SJSA1 (cell line): ENCODE data around the gene ZNF581. TPM values are rescaled to one million over a fixed set of nuclear protein-coding genes. Genes with fewer than 3 reads are reported as not detected.
A peak's percentile ranks its signal among the peaks of the same experiment; 100 is the strongest.

Experiments
- DNase-seq, 2 experiments: peaks; one replicate each; pipeline ENCODE4 v3.0.0-alpha.2; 2015 to 2020; ENCODE audit warnings: low spot score in 2 of 2, low read depth in 1 of 2
- H3K27ac ChIP-seq: fragments of 250-450 bp; sonication (Bioruptor Pico); 2 replicates; pipeline ENCODE4 v1.5.1; 2020; ENCODE audit warnings: mild to moderate bottlenecking, moderate library complexity
- H3K27me3 ChIP-seq: fragments of 250-450 bp; sonication (Bioruptor Pico); replicated peaks from 2 replicates; pipeline ENCODE4 v1.5.1; 2020; ENCODE audit warnings: mild to moderate bottlenecking, moderate library complexity
- H3K36me3 ChIP-seq: fragments of 250-450 bp; sonication (Bioruptor Pico); 2 replicates; pipeline ENCODE4 v1.5.1; 2020; ENCODE audit warnings: mild to moderate bottlenecking
- H3K4me1 ChIP-seq: fragments of 250-450 bp; sonication (Bioruptor Pico); replicated peaks from 2 replicates; pipeline ENCODE4 v1.6.1; 2021; ENCODE audit warnings: mild to moderate bottlenecking
- H3K4me3 ChIP-seq: fragments of 250-450 bp; sonication (Bioruptor Pico); 2 replicates; pipeline ENCODE4 v1.5.1; 2020; ENCODE audit warnings: mild to moderate bottlenecking
- H3K9me3 ChIP-seq: fragments of 250-450 bp; sonication (Bioruptor Pico); replicated peaks from 2 replicates; pipeline ENCODE4 v1.5.1; 2020; ENCODE audit warnings: mild to moderate bottlenecking
- total RNA-seq: library from RNA; depleted of rRNA; stranded (reverse); fragments of >200 nt; shearing (Covaris generic); gene quantifications from 2 replicates; pipeline ENCODE4 v1.2.3, GENCODE V29; 2014

Gene ZNF581
- total RNA-seq, 1 experiment from 2014 or later, result 5.5 TPM

- no peak overlapping the region for H3K4me3 ChIP-seq
- no peak for DNase-seq
- H3K27ac ChIP-seq, result no peak overlapping the region
- no peaks in the 10 kb centered on the region for H3K4me1 ChIP-seq
- H3K27me3 ChIP-seq, result no peaks in the 10 kb centered on the region
- no peaks in the 10 kb centered on the region for H3K9me3 ChIP-seq
- H3K36me3 ChIP-seq, result peaks cover 89% of the 10 kb centered on the region
Observed at GRCh38 chr19:55663846-55664536, 20.5 kb downstream of the ZNF581 start.

GRCh38 chr19:55666343-55667005 is 23.0 kb downstream of the ZNF581 start:
- no peak overlapping the region for H3K4me3 ChIP-seq
- H3K27me3 ChIP-seq, result no peaks in the 10 kb centered on the region
- no peak for DNase-seq
- H3K27ac ChIP-seq, result no peak overlapping the region
- H3K4me1 ChIP-seq, result no peaks in the 10 kb centered on the region
- no peaks in the 10 kb centered on the region for H3K9me3 ChIP-seq
- H3K36me3 ChIP-seq, result peaks cover 86% of the 10 kb centered on the region

- H3K4me3 ChIP-seq, result no peak overlapping the region
- no peaks in the 10 kb centered on the region for H3K9me3 ChIP-seq
- no peaks in the 10 kb centered on the region for H3K4me1 ChIP-seq
- H3K27me3 ChIP-seq, result no peaks in the 10 kb centered on the region
- H3K36me3 ChIP-seq, result peaks cover 86% of the 10 kb centered on the region
- H3K27ac ChIP-seq, result no peak overlapping the region
- DNase-seq, result no peak
Observed at GRCh38 chr19:55667006-55667381, 23.5 kb downstream of the ZNF581 start.

GRCh38 chr19:55667511-55667910 is 24.1 kb downstream of the ZNF581 start:
- Histone ChIP-seq H3K4me3 (no peak overlapping the region), H3K9me3 (no peaks in the 10 kb centered on the region), H3K27ac (no peak overlapping the region), H3K4me1 (0 out of 2 replicates have a peak, but pooled peaks cover 4% of the 10 kb centered on the region), H3K27me3 (no peaks in the 10 kb centered on the region), H3K36me3 (peaks cover 88% of the 10 kb centered on the region)
- DNase-seq, result no peak

GRCh38 chr19:55667958-55668357 is 24.5 kb downstream of the ZNF581 start:
- Histone ChIP-seq H3K36me3 (peaks cover 87% of the 10 kb centered on the region), H3K27me3 (no peaks in the 10 kb centered on the region), H3K27ac (no peak overlapping the region), H3K4me1 (0 out of 2 replicates have a peak, but pooled peaks cover 4% of the 10 kb centered on the region), H3K4me3 (no peak overlapping the region), H3K9me3 (no peaks in the 10 kb centered on the region)
- DNase-seq, result no peak

- H3K36me3 ChIP-seq, result peaks cover 84% of the 10 kb centered on the region
- H3K4me3 ChIP-seq, result no peak overlapping the region
- 0 out of 2 replicates have a peak, but pooled peaks cover 4% of the 10 kb centered on the region for H3K4me1 ChIP-seq
- H3K27ac ChIP-seq, result no peak overlapping the region
- no peaks in the 10 kb centered on the region for H3K9me3 ChIP-seq
- no peaks in the 10 kb centered on the region for H3K27me3 ChIP-seq
- no peak for DNase-seq
Observed at GRCh38 chr19:55668603-55669348, 25.3 kb downstream of the ZNF581 start.

GRCh38 chr19:55669418-55670279 is 26.2 kb downstream of the ZNF581 start:
- Histone ChIP-seq H3K4me1 (peaks cover 8% of the 10 kb centered on the region), H3K27ac (no peak overlapping the region), H3K36me3 (peaks cover 80% of the 10 kb centered on the region), H3K27me3 (no peaks in the 10 kb centered on the region), H3K9me3 (no peaks in the 10 kb centered on the region), H3K4me3 (no peak overlapping the region)
- DNase-seq, result no peak

GRCh38 chr19:55670280-55671053 is 27.0 kb downstream of the ZNF581 start:
- H3K27me3 ChIP-seq, result no peaks in the 10 kb centered on the region
- no peaks in the 10 kb centered on the region; the same call in 1 of the 2 replicates for H3K9me3 ChIP-seq
- no peak overlapping the region for H3K27ac ChIP-seq
- DNase-seq, result peak; percentile 25 to 81
- no peak overlapping the region for H3K4me3 ChIP-seq
- peaks cover 10% of the 10 kb centered on the region for H3K4me1 ChIP-seq
- H3K36me3 ChIP-seq, result peaks cover 84% of the 10 kb centered on the region

- Histone ChIP-seq H3K4me1 (peaks cover 12% of the 10 kb centered on the region), H3K9me3 (no peaks in the 10 kb centered on the region; the same call in 1 of the 2 replicates), H3K27ac (no peak overlapping the region), H3K36me3 (peaks cover 79% of the 10 kb centered on the region), H3K4me3 (no peak overlapping the region), H3K27me3 (no peaks in the 10 kb centered on the region)
- DNase-seq, result no peak
Observed at GRCh38 chr19:55671054-55671378, 27.6 kb downstream of the ZNF581 start.

GRCh38 chr19:55672418-55672817 is 29.0 kb downstream of the ZNF581 start:
- Histone ChIP-seq H3K36me3 (peaks cover 76% of the 10 kb centered on the region), H3K27me3 (no peaks in the 10 kb centered on the region), H3K9me3 (no peaks in the 10 kb centered on the region; the same call in 1 of the 2 replicates), H3K27ac (no peak overlapping the region), H3K4me1 (peaks cover 21% of the 10 kb centered on the region), H3K4me3 (no peak overlapping the region)
- no peak for DNase-seq

- H3K27ac ChIP-seq, result no peak overlapping the region
- H3K9me3 ChIP-seq, result no peaks in the 10 kb centered on the region; the same call in 1 of the 2 replicates
- peaks cover 21% of the 10 kb centered on the region for H3K4me1 ChIP-seq
- peaks cover 77% of the 10 kb centered on the region for H3K36me3 ChIP-seq
- H3K4me3 ChIP-seq, result no peak overlapping the region
- no peak for DNase-seq
- no peaks in the 10 kb centered on the region for H3K27me3 ChIP-seq
Observed at GRCh38 chr19:55673465-55673864, 30.0 kb downstream of the ZNF581 start.

GRCh38 chr19:55673889-55674288 is 30.4 kb downstream of the ZNF581 start:
- peaks cover 21% of the 10 kb centered on the region for H3K4me1 ChIP-seq
- H3K36me3 ChIP-seq, result peaks cover 77% of the 10 kb centered on the region
- no peak overlapping the region for H3K27ac ChIP-seq
- no peak for DNase-seq
- no peaks in the 10 kb centered on the region; the same call in 1 of the 2 replicates for H3K9me3 ChIP-seq
- no peaks in the 10 kb centered on the region for H3K27me3 ChIP-seq
- H3K4me3 ChIP-seq, result no peak overlapping the region

- peaks cover 21% of the 10 kb centered on the region for H3K4me1 ChIP-seq
- peaks cover 77% of the 10 kb centered on the region for H3K36me3 ChIP-seq
- peak overlapping the region; percentile 98 for H3K4me3 ChIP-seq
- DNase-seq, result no peak
- peak overlapping the region; percentile 10; the same call in 1 of the 2 replicates for H3K27ac ChIP-seq
- H3K9me3 ChIP-seq, result no peaks in the 10 kb centered on the region; the same call in 1 of the 2 replicates
- H3K27me3 ChIP-seq, result no peaks in the 10 kb centered on the region
Observed at GRCh38 chr19:55674459-55674840, 31.0 kb downstream of the ZNF581 start.
